Activated CD4-positive, CD25-positive, alpha-beta regulatory T cell treated with anti-CD3 and anti-CD28 coated beads, Interleukin-2, amount 50 U/mL, for 24 hours (primary cell): ENCODE results near the gene SLC49A4.
A peak's percentile ranks its signal among the peaks of the same experiment; 100 is the strongest.

Experiments
- ATAC-seq, 2 donors: fragments of 150-1000 bp; cut with Tn5 transposase; one replicate each; pipeline ENCODE4 v1.10.0; 2021; ENCODE audit warnings: mild to moderate bottlenecking in 1 of 2, moderate library complexity in 1 of 2

Gene SLC49A4

GRCh38 chr3:122862381-122862780 lies 67.5 kb downstream of the SLC49A4 start:
- ATAC-seq, result no peak

GRCh38 chr3:122864498-122864897 lies 69.6 kb downstream of the SLC49A4 start:
- no peak for ATAC-seq

GRCh38 chr3:122868322-122868721 lies 73.5 kb downstream of the SLC49A4 start:
- no peak for ATAC-seq

GRCh38 chr3:122873741-122874515 lies 79.1 kb downstream of the SLC49A4 start:
- ATAC-seq, result no peak

GRCh38 chr3:122875547-122876127 lies 80.8 kb downstream of the SLC49A4 start:
- ATAC-seq, result no peak

GRCh38 chr3:122880173-122880572 lies 85.3 kb downstream of the SLC49A4 start:
- no peak for ATAC-seq

GRCh38 chr3:122880624-122881023 lies 85.8 kb downstream of the SLC49A4 start:
- no peak for ATAC-seq

- no peak for ATAC-seq
Observed at GRCh38 chr3:122882361-122882947, 87.6 kb downstream of the SLC49A4 start.

- ATAC-seq, result no peak
Observed at GRCh38 chr3:122886251-122886650, 91.4 kb downstream of the SLC49A4 start.

- ATAC-seq, result no peak
Observed at GRCh38 chr3:122886946-122887345, 92.1 kb downstream of the SLC49A4 start.

- ATAC-seq, result peak in 1 of 2 donors; percentile 32
Observed at GRCh38 chr3:122890077-122890719, 95.3 kb downstream of the SLC49A4 start.

- no peak for ATAC-seq
Observed at GRCh38 chr3:122890720-122891220, 95.9 kb downstream of the SLC49A4 start.

GRCh38 chr3:122892118-122892960 lies 97.5 kb downstream of the SLC49A4 start:
- ATAC-seq, result no peak

- peak; percentile 66 to 73 for ATAC-seq
Observed at GRCh38 chr3:122893282-122893681, 98.4 kb downstream of the SLC49A4 start.

GRCh38 chr3:122893754-122894668 lies 99.1 kb downstream of the SLC49A4 start:
- no peak for ATAC-seq

GRCh38 chr3:122898298-122898697 lies 103.4 kb downstream of the SLC49A4 start:
- no peak for ATAC-seq

- no peak for ATAC-seq
Observed at GRCh38 chr3:122902326-122902725, 107.5 kb downstream of the SLC49A4 start.

- ATAC-seq, result no peak
Observed at GRCh38 chr3:122903171-122903570, 108.3 kb downstream of the SLC49A4 start.

- no peak for ATAC-seq
Observed at GRCh38 chr3:122907471-122907870, 112.6 kb downstream of the SLC49A4 start.

- ATAC-seq, result no peak
Observed at GRCh38 chr3:122908251-122908650, 113.4 kb downstream of the SLC49A4 start.

- no peak for ATAC-seq
Observed at GRCh38 chr3:122911901-122912300, 117.0 kb downstream of the SLC49A4 start.
